HG03520 (cell line): ENCODE data around the gene MYMX.

Source experiments
- ATAC-seq: cut with Tn5 transposase; IDR thresholded peaks from one replicate; pipeline ENCODE4 v1.9.1; 2021; ENCODE audit warnings: mild to moderate bottlenecking, moderate library complexity; ENCODE audit not compliant: unreplicated experiment

The MYMX gene

GRCh38 chr6:44262467-44263353, 46.0 kb downstream of the MYMX start:
- ATAC-seq: no peak

GRCh38 chr6:44263354-44264100, 46.8 kb downstream of the MYMX start:
- ATAC-seq: no peak

GRCh38 chr6:44264154-44265006, 47.7 kb downstream of the MYMX start:
- ATAC-seq: peak; percentile 29

GRCh38 chr6:44265007-44265721, 48.4 kb downstream of the MYMX start, which contains the start of gene NFKBIE:
TSS of gene NFKBIE (minus strand) at chr6:44265551. CDS start at chr6:44265346, 205 bp downstream.
- ATAC-seq: peak; percentile 33

- ATAC-seq: no peak
Observed at GRCh38 chr6:44265722-44266233, 49.1 kb downstream of the MYMX start.

- no peak for ATAC-seq
Observed at GRCh38 chr6:44266347-44266746, 49.6 kb downstream of the MYMX start.

- no peak for ATAC-seq
Observed at GRCh38 chr6:44267252-44267651, 50.5 kb downstream of the MYMX start.
